Lower leg skin (tissue), 3 donors: ENCODE measurements around the gene ABI1.

Source experiments
- POLR2A ChIP-seq, 2 donors: fragments of 450-650 bp; IDR thresholded peaks; one replicate each; pipeline ENCODE4 v1.6.1; 2016 to 2017; ENCODE audit warnings: antibody characterized with exemption in 2 of 2, mild to moderate bottlenecking in 1 of 2, moderate library complexity in 1 of 2
- TF ChIP-seq, protein P1 (sequence below), 3 donors: fragments of 450-650 bp; IDR thresholded peaks; one replicate each; pipeline ENCODE4 v1.5.1; 2016; ENCODE audit warnings: antibody characterized with exemption in 3 of 3, mild to moderate bottlenecking in 3 of 3, moderate library complexity in 2 of 3

DNA sequence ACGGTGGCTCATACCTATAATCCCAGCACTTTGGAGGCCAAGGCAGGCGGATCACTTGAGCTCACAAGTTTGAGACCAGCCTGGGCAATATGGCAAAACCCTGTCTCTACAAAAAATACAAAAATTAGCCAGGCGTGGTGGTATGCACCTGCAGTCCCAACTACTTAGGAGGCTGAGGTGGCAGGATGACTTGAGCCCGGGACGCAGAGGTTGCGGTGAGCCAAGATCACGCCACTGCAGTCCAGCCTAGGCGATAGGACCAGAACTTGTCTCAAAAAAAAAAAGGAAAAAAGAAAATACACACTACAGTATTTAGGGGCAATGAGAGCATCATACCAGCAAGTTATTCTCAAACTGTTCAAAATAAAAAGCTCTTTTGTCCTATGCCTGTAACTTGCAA, 59.5 kb downstream of the ABI1 start:
- TF ChIP-seq POLR2A (IDR thresholded peaks at IDR 0.05) = no peak
- TF ChIP-seq, protein P1, sequence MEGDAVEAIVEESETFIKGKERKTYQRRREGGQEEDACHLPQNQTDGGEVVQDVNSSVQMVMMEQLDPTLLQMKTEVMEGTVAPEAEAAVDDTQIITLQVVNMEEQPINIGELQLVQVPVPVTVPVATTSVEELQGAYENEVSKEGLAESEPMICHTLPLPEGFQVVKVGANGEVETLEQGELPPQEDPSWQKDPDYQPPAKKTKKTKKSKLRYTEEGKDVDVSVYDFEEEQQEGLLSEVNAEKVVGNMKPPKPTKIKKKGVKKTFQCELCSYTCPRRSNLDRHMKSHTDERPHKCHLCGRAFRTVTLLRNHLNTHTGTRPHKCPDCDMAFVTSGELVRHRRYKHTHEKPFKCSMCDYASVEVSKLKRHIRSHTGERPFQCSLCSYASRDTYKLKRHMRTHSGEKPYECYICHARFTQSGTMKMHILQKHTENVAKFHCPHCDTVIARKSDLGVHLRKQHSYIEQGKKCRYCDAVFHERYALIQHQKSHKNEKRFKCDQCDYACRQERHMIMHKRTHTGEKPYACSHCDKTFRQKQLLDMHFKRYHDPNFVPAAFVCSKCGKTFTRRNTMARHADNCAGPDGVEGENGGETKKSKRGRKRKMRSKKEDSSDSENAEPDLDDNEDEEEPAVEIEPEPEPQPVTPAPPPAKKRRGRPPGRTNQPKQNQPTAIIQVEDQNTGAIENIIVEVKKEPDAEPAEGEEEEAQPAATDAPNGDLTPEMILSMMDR (IDR thresholded peaks at IDR 0.05) = no peak
